Keratinocyte (primary cell): ENCODE results near the gene TMEM87B. TPM values are rescaled to one million over a fixed set of nuclear protein-coding genes. Genes with fewer than 3 reads are reported as not detected.

ENCODE experiments used
- DNase-seq: peaks from one replicate; pipeline ENCODE4 v3.0.0-alpha.2; 2011; ENCODE audit warnings: low read depth, missing footprints, low spot score
- FAIRE-seq: peaks from 2 replicates; lab custom pipeline; 2011; peaks lifted over from hg19 to GRCh38; lab: Jason Lieb, UNC
- H2AFZ ChIP-seq: 2 replicates; pipeline ENCODE4 v1.6.0; 2012; ENCODE audit warnings: low read length, control low read depth, inconsistent platforms; ENCODE audit not compliant: control insufficient read depth
- H3K27ac ChIP-seq: 2 replicates; pipeline ENCODE4 v1.5.1; 2011; ENCODE audit warnings: low read length; ENCODE audit not compliant: control insufficient read depth, insufficient read depth
- H3K27me3 ChIP-seq: 3 replicates; pipeline ENCODE4 v1.6.0; 2011; ENCODE audit warnings: low read length; ENCODE audit not compliant: control insufficient read depth, insufficient read depth; ENCODE audit errors: extremely low read depth
- H3K36me3 ChIP-seq, 2 experiments: 2 replicates in 1 of 2; 3 replicates in 1 of 2; pipeline ENCODE4 v1.5.1; 2011; ENCODE audit warnings: low read length in 2 of 2, mild to moderate bottlenecking in 1 of 2; ENCODE audit not compliant: control insufficient read depth in 2 of 2, insufficient read depth in 2 of 2; ENCODE audit errors: extremely low read depth in 1 of 2
- H3K4me1 ChIP-seq: 3 replicates; pipeline ENCODE4 v1.5.1; 2011; ENCODE audit warnings: low read length; ENCODE audit not compliant: control insufficient read depth, insufficient read depth; ENCODE audit errors: extremely low read depth
- H3K4me2 ChIP-seq: 3 replicates; pipeline ENCODE4 v1.6.0; 2011; ENCODE audit warnings: low read depth, low read length; ENCODE audit not compliant: control insufficient read depth, insufficient read depth; ENCODE audit errors: extremely low read depth
- H3K4me3 ChIP-seq, 3 experiments: fragments of 200-600 bp in 1 of 3; sonication (generic) in 1 of 3; 2 replicates in 2 of 3; 3 replicates in 1 of 3; pipeline ENCODE4 v1.5.1; 2011 to 2016; ENCODE audit warnings: low read length in 3 of 3, mild to moderate bottlenecking in 3 of 3, control low read depth in 2 of 3, inconsistent platforms in 1 of 3, low read depth in 1 of 3, mixed read lengths in 1 of 3, mixed run types in 1 of 3, moderate library complexity in 1 of 3; ENCODE audit not compliant: control insufficient read depth in 2 of 3, insufficient read depth in 2 of 3; ENCODE audit errors: extremely low read depth in 1 of 3
- H3K79me2 ChIP-seq: 2 replicates; pipeline ENCODE4 v1.6.0; 2012; ENCODE audit warnings: low read length; ENCODE audit not compliant: control insufficient read depth, insufficient read depth
- H3K9ac ChIP-seq: 3 replicates; pipeline ENCODE4 v1.6.0; 2011; ENCODE audit warnings: low read length; ENCODE audit not compliant: control insufficient read depth, insufficient read depth; ENCODE audit errors: extremely low read depth
- H3K9me1 ChIP-seq: 3 replicates; pipeline ENCODE4 v1.6.0; 2011; ENCODE audit warnings: low read length; ENCODE audit not compliant: control insufficient read depth, insufficient read depth; ENCODE audit errors: extremely low read depth
- H3K9me3 ChIP-seq: 2 replicates; pipeline ENCODE4 v1.5.1; 2012; ENCODE audit warnings: low read depth, low read length; ENCODE audit not compliant: control insufficient read depth
- H4K20me1 ChIP-seq: 3 replicates; pipeline ENCODE4 v1.6.0; 2011; ENCODE audit warnings: low read length; ENCODE audit not compliant: control insufficient read depth, insufficient read depth; ENCODE audit errors: extremely low read depth
- CTCF ChIP-seq, 3 experiments: IDR thresholded peaks in 1 of 3; conservative IDR thresholded peaks in 1 of 3; optimal IDR thresholded peaks in 1 of 3; 2 replicates in 2 of 3; 3 replicates in 1 of 3; pipeline versions ENCODE3 to v1.5.1; 2011; ENCODE audit warnings: low read length in 3 of 3, mild to moderate bottlenecking in 3 of 3, moderate library complexity in 2 of 3, control low read depth in 1 of 3, inconsistent platforms in 1 of 3; ENCODE audit not compliant: insufficient read depth in 2 of 3; ENCODE audit errors: extremely low read depth in 1 of 3
- EZH2 ChIP-seq: IDR thresholded peaks from one replicate; pipeline ENCODE4 v1.6.1; 2012; ENCODE audit warnings: inconsistent platforms, mild to moderate bottlenecking, low read length, moderate library complexity
- dilution Hi-C: fragments of 300-500 bp; cut with MboI; formaldehyde crosslinking; loops from one replicate; pipeline ENCODE4 v1.7.0; 2020; ENCODE audit warnings: low sequenced_read_pairs; ENCODE audit not compliant: extremely low pct_ligation_motif_present
- polyA plus RNA-seq, 5 experiments: library from polyadenylated mRNA; depleted of rRNA in 3 of 5; stranded (reverse) in 3 of 5; stranded (forward) in 1 of 5; unstranded in 1 of 5; fragments of >200 nt; gene quantifications; 1 replicate in 1 of 5; 2 replicates in 3 of 5; 3 replicates in 1 of 5; pipeline versions ENCODE4 v1.2.1 to v1.2.3, GENCODE V29; 2011 to 2012; ENCODE audit warnings: missing spikeins in 2 of 5, low read depth in 1 of 5, low replicate concordance in 1 of 5

Gene TMEM87B
- polyA plus RNA-seq, 1 donor (not counting 4 experiments of a cell fraction or from before 2014, with no cell fraction given) = 37.3 TPM

GRCh38 chr2:112140899-112141625 is 86.0 kb downstream of the TMEM87B start:
- Histone ChIP-seq H3K79me2 (no peaks in the 10 kb centered on the region), H3K27ac (no peak overlapping the region), H3K9me1 (no peaks in the 10 kb centered on the region), H3K4me3 (no peak overlapping the region), H3K36me3 (no peaks in the 10 kb centered on the region), H3K9ac (no peak overlapping the region), H3K9me3 (no peaks in the 10 kb centered on the region), H4K20me1 (no peaks in the 10 kb centered on the region), H3K4me2 (no peak overlapping the region), H2AFZ (no peak overlapping the region), H3K27me3 (peaks cover 32% of the 10 kb centered on the region), H3K4me1 (peaks cover 10% of the 10 kb centered on the region)
- dilution Hi-C loops = no loop called here
- TF ChIP-seq EZH2 (no peak), CTCF (optimal IDR thresholded peaks at IDR 0.05 in 1 of 3, IDR thresholded peaks at IDR 0.05 in 1 of 3, conservative IDR thresholded peaks at IDR 0.05 in 1 of 3; ENCODE audit: extremely low read depth in 1 of 3, insufficient read depth in 2 of 3, low read length in 3 of 3) (no peak)
- FAIRE-seq (no peak), DNase-seq (no peak)

GRCh38 chr2:112141626-112142007 is 86.5 kb downstream of the TMEM87B start:
- no peak overlapping the region for H3K9ac ChIP-seq
- no peaks in the 10 kb centered on the region for H3K9me3 ChIP-seq
- H2AFZ ChIP-seq = no peak overlapping the region
- H3K36me3 ChIP-seq = no peaks in the 10 kb centered on the region
- H3K4me1 ChIP-seq = peaks cover 10% of the 10 kb centered on the region
- H3K79me2 ChIP-seq = no peaks in the 10 kb centered on the region
- DNase-seq = no peak
- H3K27me3 ChIP-seq = peaks cover 32% of the 10 kb centered on the region
- dilution Hi-C loops = no loop called here
- no peaks in the 10 kb centered on the region for H3K9me1 ChIP-seq
- no peaks in the 10 kb centered on the region for H4K20me1 ChIP-seq
- no peak overlapping the region for H3K4me3 ChIP-seq
- TF ChIP-seq CTCF (optimal IDR thresholded peaks at IDR 0.05 in 1 of 3, IDR thresholded peaks at IDR 0.05 in 1 of 3, conservative IDR thresholded peaks at IDR 0.05 in 1 of 3; ENCODE audit: extremely low read depth in 1 of 3, insufficient read depth in 2 of 3, low read length in 3 of 3) = no peak
- H3K27ac ChIP-seq = no peak overlapping the region
- no peak overlapping the region for H3K4me2 ChIP-seq
- FAIRE-seq = no peak
